Breast epithelium (tissue), 4 donors: ENCODE results near the gene IMPDH2. TPM values are rescaled to one million over a fixed set of nuclear protein-coding genes. Genes with fewer than 3 reads are reported as not detected.
A peak's percentile ranks its signal among the peaks of the same experiment; 100 is the strongest.

Experiments used
- DNase-seq, 2 donors: peaks; one replicate each; pipeline ENCODE4 v3.0.0-alpha.2; 2019; ENCODE audit warnings: low spot score in 2 of 2
- H3K27ac ChIP-seq, 2 donors: fragments of 200-600 bp; sonication (generic) in 1 of 2; one replicate each; pipeline ENCODE4 v1.5.1; 2016 to 2019; ENCODE audit warnings: mild to moderate bottlenecking in 1 of 2
- H3K27me3 ChIP-seq, 2 donors: fragments of 200-600 bp; sonication (generic) in 1 of 2; one replicate each; pipeline versions ENCODE4 v1.5.1 to v1.6.0; 2017 to 2019; ENCODE audit warnings: control low read depth in 1 of 2, mild to moderate bottlenecking in 1 of 2
- H3K36me3 ChIP-seq: fragments of 200-600 bp; one replicate; pipeline ENCODE4 v1.5.1; 2019
- H3K4me1 ChIP-seq, 2 donors: fragments of 200-600 bp; sonication (generic); one replicate each; pipeline ENCODE4 v1.5.1; 2016 to 2019; ENCODE audit warnings: control low read depth in 1 of 2
- H3K4me3 ChIP-seq, 3 donors: fragments of 200-600 bp; sonication (generic); 1 replicate in 2 of 3; 2 replicates in 1 of 3; pipeline ENCODE4 v1.5.1; 2016 to 2019; ENCODE audit warnings: mild to moderate bottlenecking in 3 of 3, moderate library complexity in 2 of 3
- H3K9me3 ChIP-seq, 2 donors: fragments of 200-600 bp; sonication (generic) in 1 of 2; one replicate each; pipeline ENCODE4 v1.5.1; 2016 to 2019; ENCODE audit warnings: control low read depth in 1 of 2
- POLR2A ChIP-seq: fragments of 450-650 bp; IDR thresholded peaks from one replicate; pipeline ENCODE4 v1.6.1; 2016; ENCODE audit warnings: antibody characterized with exemption, mild to moderate bottlenecking, moderate library complexity
- POLR2AphosphoS5 ChIP-seq, 3 donors: sonication (generic); formaldehyde crosslinking; IDR thresholded peaks; one replicate each; pipeline ENCODE4 v1.6.1; 2017; ENCODE audit warnings: antibody characterized with exemption in 3 of 3
- intact Hi-C: fragments of 100-400 bp; cut with DNase I; formaldehyde crosslinking; loops from one replicate; pipeline ENCODE4 v1.15.1; 2023; ENCODE audit warnings: low total_unique reads
- total RNA-seq, 3 donors: library from RNA; depleted of rRNA; stranded (reverse); fragments of >200 nt; gene quantifications; one replicate each; pipeline ENCODE4 v1.1.0, GENCODE V29; 2016
- TF ChIP-seq, protein P1 (sequence below), 3 donors: fragments of 450-650 bp; IDR thresholded peaks; one replicate each; pipeline ENCODE4 v1.5.1; 2016 to 2017; ENCODE audit warnings: antibody characterized with exemption in 3 of 3, mild to moderate bottlenecking in 3 of 3, moderate library complexity in 3 of 3

Gene IMPDH2
- 100 to 1,000 TPM; 123 to 216 (median 178) TPM for total RNA-seq

- Histone ChIP-seq H3K36me3 (peaks cover 7% of the 10 kb centered on the region), H3K9me3 (no peaks in the 10 kb centered on the region), H3K27ac (peak within 1 kb of the TSS; percentile 95 to 98), H3K27me3 (no peaks in the 10 kb centered on the region), H3K4me3 (peak within 1 kb of the TSS; percentile 69 to 78 (median 77)), H3K4me1 (peaks cover 0 to 7% of the 10 kb centered on the region in 2 donors)
- peak; percentile 94 for TF ChIP-seq POLR2A
- TF ChIP-seq, protein P1, sequence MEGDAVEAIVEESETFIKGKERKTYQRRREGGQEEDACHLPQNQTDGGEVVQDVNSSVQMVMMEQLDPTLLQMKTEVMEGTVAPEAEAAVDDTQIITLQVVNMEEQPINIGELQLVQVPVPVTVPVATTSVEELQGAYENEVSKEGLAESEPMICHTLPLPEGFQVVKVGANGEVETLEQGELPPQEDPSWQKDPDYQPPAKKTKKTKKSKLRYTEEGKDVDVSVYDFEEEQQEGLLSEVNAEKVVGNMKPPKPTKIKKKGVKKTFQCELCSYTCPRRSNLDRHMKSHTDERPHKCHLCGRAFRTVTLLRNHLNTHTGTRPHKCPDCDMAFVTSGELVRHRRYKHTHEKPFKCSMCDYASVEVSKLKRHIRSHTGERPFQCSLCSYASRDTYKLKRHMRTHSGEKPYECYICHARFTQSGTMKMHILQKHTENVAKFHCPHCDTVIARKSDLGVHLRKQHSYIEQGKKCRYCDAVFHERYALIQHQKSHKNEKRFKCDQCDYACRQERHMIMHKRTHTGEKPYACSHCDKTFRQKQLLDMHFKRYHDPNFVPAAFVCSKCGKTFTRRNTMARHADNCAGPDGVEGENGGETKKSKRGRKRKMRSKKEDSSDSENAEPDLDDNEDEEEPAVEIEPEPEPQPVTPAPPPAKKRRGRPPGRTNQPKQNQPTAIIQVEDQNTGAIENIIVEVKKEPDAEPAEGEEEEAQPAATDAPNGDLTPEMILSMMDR (IDR thresholded peaks at IDR 0.05), result no peak
- TF ChIP-seq POLR2AphosphoS5 (IDR thresholded peaks at IDR 0.05), result peak; percentile 99
- intact Hi-C loops, result no loop called here
- DNase-seq, result peak; percentile 87 to 88
Measured at GRCh38 chr3:49028673-49029562, at the start of gene IMPDH2. TSS of gene IMPDH2 (minus strand) at chr3:49029398. CDS start at chr3:49029350, 48 bp downstream.

GRCh38 chr3:49076646-49077045 lies 47.4 kb upstream of the IMPDH2 start:
- H3K4me3 ChIP-seq, result no peak overlapping the region
- no peak for TF ChIP-seq POLR2A
- TF ChIP-seq, protein P1 (IDR thresholded peaks at IDR 0.05), result no peak
- no peak for TF ChIP-seq POLR2AphosphoS5 (IDR thresholded peaks at IDR 0.05)
- H3K27ac ChIP-seq, result no peak overlapping the region
- no peaks in the 10 kb centered on the region for H3K4me1 ChIP-seq
- H3K27me3 ChIP-seq, result no peaks in the 10 kb centered on the region
- no peaks in the 10 kb centered on the region for H3K9me3 ChIP-seq
- intact Hi-C loops, result no loop called here
- no peaks in the 10 kb centered on the region for H3K36me3 ChIP-seq
- no peak for DNase-seq

DNA sequence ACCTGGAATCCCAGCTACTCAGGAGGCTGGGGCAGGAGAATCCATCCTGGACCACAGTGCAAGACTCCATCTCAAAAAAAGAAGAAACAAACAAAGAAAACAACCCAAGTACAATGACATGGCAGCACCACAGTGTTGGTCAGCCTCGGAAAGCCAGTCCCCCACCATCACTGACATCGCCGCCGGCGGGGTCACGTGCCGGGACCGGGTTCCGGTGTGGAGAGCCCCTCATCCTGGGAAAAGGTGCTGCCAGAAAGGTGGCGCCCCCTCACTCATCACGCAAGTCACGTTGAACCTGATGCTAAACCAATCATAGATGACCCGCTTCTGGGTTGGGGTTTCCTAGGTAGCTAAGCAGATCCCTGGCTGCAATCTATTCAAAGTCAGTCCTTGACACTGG lies 46.9 kb upstream of the IMPDH2 start:
- H3K36me3 ChIP-seq, result no peaks in the 10 kb centered on the region
- H3K9me3 ChIP-seq, result no peaks in the 10 kb centered on the region
- DNase-seq, result no peak
- H3K4me1 ChIP-seq, result no peaks in the 10 kb centered on the region
- no peak overlapping the region for H3K4me3 ChIP-seq
- no peak overlapping the region for H3K27ac ChIP-seq
- TF ChIP-seq POLR2AphosphoS5 (IDR thresholded peaks at IDR 0.05) (no peak), POLR2A (no peak)
- TF ChIP-seq, protein P1 (IDR thresholded peaks at IDR 0.05), result no peak
- no peaks in the 10 kb centered on the region for H3K27me3 ChIP-seq
- intact Hi-C loops, result no loop called here

DNA sequence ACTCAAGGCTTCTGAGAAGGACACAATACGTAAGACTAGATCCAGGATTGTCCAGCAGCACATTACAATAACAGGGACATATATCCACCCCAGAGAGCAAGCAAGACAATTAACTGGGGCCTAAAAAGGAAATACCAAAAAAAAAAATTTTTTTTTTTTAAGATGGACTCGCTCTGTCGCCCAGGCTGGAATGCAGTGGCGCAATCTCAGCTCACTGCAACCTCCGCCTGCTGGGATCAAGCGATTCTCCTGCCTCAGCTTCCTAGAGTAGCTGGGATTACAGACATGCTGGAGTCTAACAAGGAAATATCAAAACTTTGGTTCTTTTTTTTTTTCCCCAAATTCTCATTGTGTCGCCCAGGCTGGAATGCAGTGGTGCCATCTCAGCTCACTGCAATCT lies 28.8 kb upstream of the IMPDH2 start:
- TF ChIP-seq POLR2A, result no peak
- no peak for TF ChIP-seq POLR2AphosphoS5 (IDR thresholded peaks at IDR 0.05)
- TF ChIP-seq, protein P1 (IDR thresholded peaks at IDR 0.05), result no peak
- intact Hi-C loops, result no loop called here
- peaks cover 14% of the 10 kb centered on the region for H3K36me3 ChIP-seq

GRCh38 chr3:49057268-49057667 lies 28.1 kb upstream of the IMPDH2 start:
- no peaks in the 10 kb centered on the region for H3K4me1 ChIP-seq
- no peaks in the 10 kb centered on the region for H3K9me3 ChIP-seq
- H3K27me3 ChIP-seq, result no peaks in the 10 kb centered on the region
- H3K4me3 ChIP-seq, result no peak overlapping the region
- TF ChIP-seq, protein P1 (IDR thresholded peaks at IDR 0.05), result no peak
- TF ChIP-seq POLR2A, result no peak
- no peak for TF ChIP-seq POLR2AphosphoS5 (IDR thresholded peaks at IDR 0.05)
- no peak for DNase-seq
- no peak overlapping the region for H3K27ac ChIP-seq
- intact Hi-C loops, result no loop called here
- H3K36me3 ChIP-seq, result peaks cover 14% of the 10 kb centered on the region

More for the DNA sequence above, 28.8 kb upstream of the IMPDH2 start:
- no peak for DNase-seq
- Histone ChIP-seq H3K27me3 (no peaks in the 10 kb centered on the region), H3K27ac (no peak overlapping the region), H3K4me1 (no peaks in the 10 kb centered on the region), H3K9me3 (no peaks in the 10 kb centered on the region), H3K4me3 (no peak overlapping the region)
